Measurements from ENCODE around the gene AATK.

AATK gene

GRCh38 chr17:81194941-81195901 is 29.2 kb upstream of the AATK start:
- DNase-seq, result no peak

DNA sequence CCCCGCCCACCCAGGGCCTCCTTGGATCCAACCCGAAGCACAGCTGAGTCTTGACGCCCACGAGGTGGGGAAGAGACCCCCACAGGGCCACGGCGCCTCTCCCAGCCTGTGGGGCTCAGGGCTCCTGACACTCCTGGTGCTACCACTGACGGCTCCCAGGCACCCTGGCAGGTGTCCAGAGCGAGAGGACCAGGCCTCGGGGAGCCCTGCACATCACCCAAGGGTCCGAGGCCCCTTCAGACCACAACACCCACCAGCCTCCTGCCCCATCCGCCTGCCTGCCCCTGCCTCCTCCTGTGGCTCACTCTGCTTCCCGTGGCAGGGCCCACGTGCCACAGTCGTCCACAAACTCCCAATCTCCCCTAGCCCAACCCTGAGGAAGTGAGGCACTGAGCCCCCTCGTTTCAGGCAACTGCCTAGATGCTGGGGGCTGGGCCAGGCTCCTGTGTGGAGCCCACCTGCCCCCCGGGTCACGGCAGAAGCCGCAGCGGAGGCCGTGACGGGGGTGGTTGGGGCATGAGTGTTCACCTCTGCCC is 28.3 kb upstream of the AATK start:
- no peak for DNase-seq

DNA sequence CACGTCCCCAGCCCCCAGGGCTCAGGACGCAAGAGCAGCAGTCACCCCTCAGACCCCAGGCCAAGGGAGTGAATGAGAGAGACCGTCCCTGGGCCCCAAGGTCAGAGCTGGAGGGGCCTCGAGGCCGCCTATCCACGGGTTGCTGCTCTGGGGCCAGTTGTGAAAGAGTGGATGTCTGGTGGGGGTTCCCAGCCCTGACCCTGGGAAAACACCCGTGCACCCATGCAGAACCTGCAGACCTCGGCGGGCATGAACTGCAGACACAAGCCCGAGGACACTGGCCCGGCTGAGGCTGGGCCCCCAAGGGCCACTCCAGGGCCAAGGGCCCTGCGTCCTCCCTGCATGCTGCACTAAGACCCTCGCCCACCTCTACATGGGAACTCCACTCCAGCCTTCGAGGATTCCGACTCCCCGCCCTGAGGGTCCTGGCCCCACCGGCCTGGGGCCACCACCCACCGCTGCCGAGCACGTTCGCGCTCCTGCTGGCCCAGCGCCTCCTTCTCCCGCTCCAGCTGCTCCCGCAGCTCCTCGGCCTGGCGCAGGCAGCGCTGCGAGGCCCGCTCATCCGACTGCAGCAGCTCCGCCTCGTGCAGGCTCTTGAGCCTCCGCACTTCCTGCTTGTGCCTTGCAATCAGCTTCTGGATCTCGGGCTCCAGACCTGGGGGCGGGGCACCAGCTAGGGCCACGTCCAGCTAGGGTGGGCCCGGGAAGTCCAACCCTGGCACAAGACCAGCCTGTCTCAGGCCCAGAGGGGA is 27.6 kb upstream of the AATK start:
- DNase-seq, result no peak

GRCh38 chr17:81193051-81193410 is 27.0 kb upstream of the AATK start:
- no peak for DNase-seq

DNA sequence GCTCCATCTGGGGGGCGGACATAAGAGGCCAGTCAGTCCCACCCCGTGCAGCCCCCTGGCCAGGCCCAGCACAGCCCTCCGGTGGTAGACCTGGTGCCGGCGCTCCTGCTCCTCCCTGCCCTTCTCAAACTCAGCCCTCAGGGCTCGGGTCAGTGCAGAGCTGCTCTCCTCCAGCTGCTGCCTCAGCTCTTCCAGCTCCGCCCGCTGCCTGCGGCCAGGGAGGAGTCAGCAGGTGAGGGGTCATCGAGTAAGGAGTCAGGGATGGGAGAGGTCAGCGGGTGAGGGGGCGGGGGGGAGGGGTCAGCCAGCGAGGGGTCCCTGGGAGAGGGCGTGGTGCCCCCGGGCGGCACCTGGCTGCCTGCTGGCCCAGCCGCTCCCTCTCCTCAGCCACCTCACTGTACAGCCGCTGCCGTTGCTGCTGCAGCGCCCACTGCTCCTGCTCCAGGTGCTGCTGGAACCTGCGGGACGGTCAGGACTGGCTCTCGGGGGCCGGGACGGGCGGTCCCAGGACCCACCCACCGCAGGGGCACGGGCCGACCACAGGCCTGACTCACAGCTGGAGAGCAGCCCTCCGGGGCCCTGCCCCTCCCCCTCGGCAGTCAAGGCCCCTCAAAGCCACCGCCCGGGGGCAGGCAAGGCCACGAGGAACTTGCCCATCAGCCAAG is 26.5 kb upstream of the AATK start:
- DNase-seq, result no peak

DNA sequence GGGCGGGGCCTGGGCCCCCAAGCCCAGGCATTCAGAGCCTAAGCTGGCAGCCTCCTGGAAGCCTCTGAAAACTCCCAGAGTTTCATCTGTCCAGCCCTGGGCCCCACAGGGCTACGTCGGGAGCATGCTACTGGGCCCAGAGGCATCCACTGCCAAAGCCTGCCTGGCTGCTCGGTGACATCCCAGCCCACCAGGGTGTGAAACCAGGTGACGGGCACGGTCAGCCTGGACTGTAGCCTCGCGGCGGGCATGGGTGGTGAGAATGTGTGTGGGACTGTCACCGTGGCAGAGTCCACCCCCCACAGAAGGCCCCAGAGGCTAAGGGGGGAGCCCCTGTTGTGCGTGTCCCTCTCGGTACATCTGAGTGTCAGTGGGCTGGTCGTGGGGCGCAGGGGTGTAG is 25.6 kb upstream of the AATK start:
- no peak for DNase-seq

GRCh38 chr17:81191116-81191515 is 25.1 kb upstream of the AATK start:
- DNase-seq, result no peak

DNA sequence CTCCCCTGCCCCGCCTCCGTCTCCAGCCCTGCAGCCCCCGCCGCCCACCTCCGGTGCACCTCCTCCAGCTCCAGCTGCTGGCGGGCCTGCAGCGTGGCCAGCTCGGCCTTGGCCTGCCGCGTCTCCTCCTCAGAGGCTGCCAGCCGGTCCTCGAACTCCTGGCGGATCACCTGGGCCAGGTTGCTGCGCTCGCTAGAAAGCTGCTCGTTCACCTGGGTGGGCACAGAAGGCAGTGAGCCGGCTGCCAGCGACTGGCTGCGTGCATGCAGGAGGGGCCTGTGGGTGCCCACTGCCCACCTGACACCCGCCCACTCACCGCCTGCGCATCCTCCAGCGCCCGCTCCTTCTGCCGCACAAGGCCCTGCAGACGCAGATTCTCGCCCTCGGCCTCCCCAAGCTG is 24.6 kb upstream of the AATK start:
- no peak for DNase-seq

- DNase-seq, result no peak
Observed at GRCh38 chr17:81189670-81190530, 23.9 kb upstream of the AATK start.

DNA sequence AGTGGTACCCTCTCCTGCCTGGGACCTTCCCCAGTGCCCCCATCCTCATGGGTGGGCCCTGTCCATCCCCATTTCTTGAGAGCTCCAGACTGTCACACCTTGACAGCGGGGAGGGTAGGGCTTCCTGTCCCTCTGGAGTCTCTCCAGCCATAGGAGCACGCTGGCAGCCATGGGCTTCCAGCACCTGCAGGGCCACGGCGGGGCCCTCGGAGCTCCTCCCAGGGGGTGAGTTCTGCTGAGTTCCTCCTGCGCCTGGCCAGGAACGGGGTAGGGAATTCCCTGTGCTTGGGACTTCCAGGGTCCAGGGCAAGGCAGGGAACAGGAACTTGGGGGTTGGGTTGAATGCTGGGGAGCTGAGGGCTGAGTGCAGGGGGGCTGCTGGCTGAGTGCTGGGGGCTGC is 23.0 kb upstream of the AATK start:
- no peak for DNase-seq

GRCh38 chr17:81188491-81188840 is 22.4 kb upstream of the AATK start:
- DNase-seq, result no peak

DNA sequence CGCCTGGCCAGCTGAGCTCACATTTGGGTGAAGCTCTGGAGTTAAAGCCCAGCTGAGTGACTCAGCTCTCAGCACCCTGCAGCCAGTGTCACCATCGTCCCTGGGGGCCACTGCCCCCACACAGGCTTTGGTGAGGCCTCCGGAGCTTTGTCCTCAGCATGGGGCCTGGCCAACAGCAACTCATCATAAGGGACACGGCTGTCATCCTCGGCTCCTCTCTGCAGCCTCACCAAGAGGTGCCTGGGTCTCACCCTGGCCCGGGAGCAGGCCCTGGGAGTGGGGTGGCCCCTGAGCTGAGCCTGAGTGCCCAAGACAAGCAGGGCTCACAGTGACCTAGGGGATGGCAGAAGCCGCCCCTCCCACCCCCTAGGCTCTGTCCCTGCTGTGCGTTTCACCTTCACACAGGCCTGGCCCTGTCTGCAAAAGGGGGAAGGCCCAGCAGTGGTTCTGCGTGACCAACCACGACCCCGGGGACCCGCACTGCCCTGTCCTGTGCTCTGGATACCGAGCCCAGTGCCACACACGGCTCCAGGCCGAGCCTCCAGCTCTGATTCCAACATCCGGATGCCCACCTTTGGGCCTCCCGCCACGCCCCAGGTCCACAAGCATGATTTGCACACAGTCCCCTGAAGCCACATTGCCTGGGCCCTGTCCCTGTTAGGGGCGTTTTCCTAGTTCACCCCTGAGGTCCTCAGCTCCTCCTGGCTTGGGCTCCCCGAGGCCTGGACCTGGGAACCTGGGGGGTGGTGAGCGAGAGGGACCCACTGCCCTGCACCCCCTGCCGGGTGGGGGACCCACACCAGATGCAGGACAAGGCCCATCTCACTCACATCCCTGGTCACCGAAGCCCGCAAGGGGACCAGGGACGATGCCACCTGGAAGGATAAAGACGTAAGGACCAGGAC is 21.8 kb upstream of the AATK start:
- DNase-seq, result no peak

DNA sequence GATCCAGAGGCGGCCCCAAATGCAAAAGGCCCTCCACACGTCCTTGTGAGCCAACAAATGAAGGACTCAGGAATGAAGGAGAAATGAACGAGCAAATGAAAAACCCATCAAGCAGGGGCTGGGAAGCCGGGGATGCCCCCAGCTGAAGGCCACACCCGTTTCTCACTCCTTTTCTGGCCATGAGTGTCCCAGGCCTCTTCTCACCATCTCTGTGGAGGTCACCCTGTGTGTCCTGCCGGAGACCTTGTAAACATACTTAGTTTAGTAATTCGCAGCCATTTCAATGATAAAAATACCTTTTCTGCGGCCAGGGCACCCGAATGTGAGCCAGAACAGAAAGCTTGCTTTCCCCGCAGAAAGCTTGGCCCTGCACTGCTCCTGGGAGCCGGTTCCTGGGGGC is 21.1 kb upstream of the AATK start:
- DNase-seq, result no peak

- DNase-seq, result no peak
Observed at GRCh38 chr17:81186203-81186602, 20.2 kb upstream of the AATK start.

DNA sequence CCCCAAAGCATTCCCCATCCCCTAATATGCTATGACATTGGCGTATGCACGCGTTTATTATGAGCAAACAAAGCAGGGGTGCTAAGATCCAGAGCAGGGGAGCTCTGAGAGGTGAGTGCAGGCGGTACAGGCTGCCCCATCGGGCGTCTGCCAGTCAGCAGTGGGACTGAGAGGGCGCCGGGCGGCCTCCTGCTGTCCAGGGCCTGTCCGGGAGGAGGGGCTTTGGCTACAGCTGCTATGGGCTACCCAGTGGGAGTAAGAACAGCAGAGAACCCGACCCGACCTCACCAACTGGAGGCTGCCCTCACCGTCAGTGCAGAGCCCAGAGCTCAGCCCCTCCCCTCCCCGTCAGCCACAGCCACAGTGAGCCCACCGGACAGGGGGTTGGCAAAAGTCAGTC is 18.5 kb upstream of the AATK start:
- DNase-seq, result no peak

DNA sequence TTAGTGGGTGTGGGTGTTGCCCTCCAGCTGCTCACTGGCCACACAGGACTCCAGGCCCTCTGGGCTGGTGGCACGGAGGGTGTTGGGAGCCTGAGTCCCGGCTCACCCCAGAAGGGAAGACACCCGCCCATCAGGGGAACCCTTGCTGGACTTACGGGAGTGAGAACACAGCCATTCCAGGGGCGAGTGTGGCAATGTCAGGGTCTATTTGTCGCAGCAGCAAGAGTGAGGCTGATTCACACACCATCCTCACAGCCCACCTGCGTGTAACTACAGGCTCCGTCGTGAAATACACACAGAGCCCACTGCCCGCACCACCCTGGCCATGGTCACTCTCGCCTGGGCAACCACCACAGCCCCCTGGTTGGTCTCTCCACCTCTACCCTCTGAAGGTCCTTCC is 17.8 kb upstream of the AATK start:
- no peak for DNase-seq

GRCh38 chr17:81183316-81183715 is 17.3 kb upstream of the AATK start:
- no peak for DNase-seq

GRCh38 chr17:81182596-81182995 is 16.6 kb upstream of the AATK start:
- DNase-seq, result no peak

DNA sequence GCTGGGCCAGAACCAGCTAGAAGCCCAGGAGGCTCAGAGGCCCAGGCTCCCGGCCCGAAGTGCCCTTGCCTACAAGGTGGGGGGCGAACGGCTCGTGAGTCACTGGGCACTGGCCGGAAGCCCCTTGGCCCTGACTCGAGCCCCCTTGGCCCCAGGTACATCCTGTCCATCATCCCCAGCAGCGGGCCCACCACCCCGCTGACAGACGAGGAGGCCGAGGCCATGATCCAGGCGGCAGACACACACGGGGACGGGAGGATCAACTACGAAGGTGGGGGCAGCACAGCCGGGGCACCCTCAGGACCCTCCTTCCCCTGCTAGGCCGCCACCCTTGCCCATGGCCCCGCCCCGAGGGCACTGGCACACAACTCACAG is 15.8 kb upstream of the AATK start:
- DNase-seq, result no peak

DNA sequence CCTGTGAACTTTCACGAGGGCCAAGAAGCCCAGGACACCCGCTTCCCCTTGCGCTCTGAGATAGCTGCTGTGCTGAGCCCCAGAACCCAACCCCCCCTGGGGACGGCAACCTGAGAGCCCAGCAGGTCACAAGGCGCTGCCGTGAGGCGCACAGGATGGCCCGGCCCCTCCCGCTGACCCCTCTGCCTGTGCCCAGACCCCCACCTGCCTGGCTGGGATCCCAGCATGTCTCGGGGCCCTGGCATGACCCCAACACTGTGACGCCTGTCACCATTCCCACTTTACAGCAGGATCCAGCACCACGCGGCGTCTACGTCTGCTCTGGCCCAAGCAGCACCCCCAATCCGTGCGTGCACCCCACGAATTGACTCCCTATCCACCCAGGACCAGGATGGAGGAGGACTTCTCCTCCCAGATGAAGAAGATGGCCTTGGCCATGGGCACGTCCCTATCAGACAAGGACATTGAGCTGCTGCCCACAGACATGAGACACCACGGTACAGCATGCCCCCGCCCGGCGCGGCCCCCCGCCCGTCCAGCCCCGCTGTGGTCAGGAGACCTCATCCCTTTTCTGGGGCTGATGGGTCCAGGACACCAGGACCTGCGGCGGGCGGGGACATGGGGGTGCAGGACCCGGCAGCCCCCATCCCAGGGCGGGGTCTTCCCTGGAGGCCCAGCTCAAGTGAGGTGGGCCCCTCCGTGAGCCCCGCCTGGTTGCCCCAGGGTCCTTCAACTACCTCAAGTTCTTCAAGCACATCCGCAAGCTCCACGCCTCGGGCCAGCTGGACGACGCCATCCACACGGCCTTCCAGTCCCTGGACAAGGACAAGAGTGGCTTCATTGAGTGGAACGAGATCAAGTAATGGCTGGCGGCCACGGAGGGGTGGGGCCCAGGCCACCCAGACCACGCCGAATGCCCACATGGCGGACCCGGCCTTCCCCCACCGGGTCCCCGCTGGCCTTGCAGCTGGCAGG is 15.1 kb upstream of the AATK start:
- DNase-seq, result no peak
